K562 (cell line): Measurements from ENCODE around the gene METRNL. TPM values are rescaled to one million over a fixed set of nuclear protein-coding genes. Genes with fewer than 3 reads are reported as not detected.

Experiments
- FOXJ3 ChIP-seq: sonication (generic); formaldehyde crosslinking; IDR thresholded peaks from 2 replicates; pipeline ENCODE4 v1.4.0; 2020; ENCODE audit warnings: mild to moderate bottlenecking, missing genetic modification reagents
- GATA2 ChIP-seq: sonication (generic); formaldehyde crosslinking; IDR thresholded peaks from 2 replicates; pipeline ENCODE4 v1.4.0; 2020; ENCODE audit warnings: mild to moderate bottlenecking, missing genetic modification reagents
- GTF2F1 ChIP-seq: IDR thresholded peaks from 2 replicates; pipeline ENCODE4 v1.6.1; 2011; ENCODE audit warnings: low read depth, low read length, improper control_type of control experiment
- HDAC1 ChIP-seq, 2 experiments: fragments of 450-650 bp; IDR thresholded peaks; 2 replicates each; pipeline ENCODE4 v1.6.1; 2016 to 2017; ENCODE audit warnings: inconsistent platforms in 1 of 2, mild to moderate bottlenecking in 1 of 2, moderate library complexity in 1 of 2
- HSF4 ChIP-seq: fragments of 250-450 bp; sonication (Bioruptor Pico); IDR thresholded peaks from 2 replicates; pipeline ENCODE4 v2.1.2; 2022; ENCODE audit warnings: mild to moderate bottlenecking, moderate library complexity, borderline replicate concordance
- RBFOX2 ChIP-seq: fragments of 200-400 bp; formaldehyde crosslinking; IDR thresholded peaks from 2 replicates; pipeline ENCODE4 v1.6.1; 2017; ENCODE audit warnings: low read depth, mild to moderate bottlenecking, low read length, moderate library complexity
- RUNX1 ChIP-seq: sonication (generic); IDR thresholded peaks from 2 replicates; pipeline ENCODE4 v1.6.1; 2016; ENCODE audit warnings: antibody characterized with exemption, low read depth
- SAFB2 ChIP-seq: fragments of 200-400 bp; formaldehyde crosslinking; IDR thresholded peaks from 2 replicates; pipeline ENCODE4 v1.6.1; 2018; ENCODE audit warnings: borderline replicate concordance, low read length, low read depth, moderate library complexity; ENCODE audit not compliant: severe bottlenecking
- TAF15 ChIP-seq: fragments of 200-400 bp; formaldehyde crosslinking; IDR thresholded peaks from 2 replicates; pipeline ENCODE4 v1.6.1; 2017; ENCODE audit warnings: mild to moderate bottlenecking, low read depth, low read length, moderate library complexity
- ZNF165 ChIP-seq: fragments of 250-450 bp; sonication (Bioruptor Pico); IDR thresholded peaks from 2 replicates; pipeline ENCODE4 v1.4.0; 2020; ENCODE audit warnings: borderline replicate concordance
- ZNF175 ChIP-seq: fragments of 200-800 bp; sonication (Bioruptor generic); IDR thresholded peaks from 2 replicates; pipeline ENCODE4 v1.6.1; 2016; ENCODE audit warnings: low read depth, mild to moderate bottlenecking, missing genetic modification characterization, missing compliant biosample characterization
- polyA plus RNA-seq, 8 experiments: library from polyadenylated mRNA; depleted of rRNA in 4 of 8; stranded (reverse) in 5 of 8; unstranded in 3 of 8; fragments of >200 nt; fragmentation: Nextera tagmentation in 2 of 8; fragmentation: Illumina TruSeq in 1 of 8; extraction: Ambion mirVana in 2 of 8; extraction: Trizol in 1 of 8; gene quantifications; 2 replicates each; pipeline versions ENCODE4 v1.2.1 to v1.2.3, GENCODE V29; 2011 to 2014; ENCODE audit warnings: inconsistent platforms in 1 of 8, missing spikeins in 1 of 8
- total RNA-seq, 7 experiments: library from RNA; depleted of rRNA in 6 of 7; stranded (reverse); fragments of >200 nt in 6 of 7; fragmentation: Illumina TruSeq in 2 of 7; extraction: Trizol in 2 of 7; gene quantifications; 2 replicates each; pipeline versions ENCODE4 v1.2.1 to v1.2.3, GENCODE V29; 2011 to 2021; ENCODE audit warnings: low replicate concordance in 1 of 7
- TF ChIP-seq, protein P1 (sequence below): sonication (generic); formaldehyde crosslinking; IDR thresholded peaks from 2 replicates; pipeline ENCODE4 v1.8.1; 2022; ENCODE audit warnings: missing genetic modification reagents
- TF ChIP-seq, protein P2 (sequence below): fragments of 250-450 bp; sonication (Bioruptor Pico); IDR thresholded peaks from 2 replicates; pipeline ENCODE4 v1.8.0; 2021; ENCODE audit warnings: moderate library complexity, mild to moderate bottlenecking, inconsistent platforms
- TF ChIP-seq, protein P3 (sequence below): fragments of 450-650 bp; formaldehyde crosslinking; IDR thresholded peaks from 2 replicates; pipeline ENCODE4 v1.4.0; 2020; ENCODE audit warnings: mild to moderate bottlenecking, moderate library complexity

Gene METRNL
- total and polyA plus RNA-seq, 9 of the 15 experiments (the other 6 are each of a cell fraction or from before 2014, with no cell fraction given), result 0.17 to 31.8 (median 2.9) TPM

DNA sequence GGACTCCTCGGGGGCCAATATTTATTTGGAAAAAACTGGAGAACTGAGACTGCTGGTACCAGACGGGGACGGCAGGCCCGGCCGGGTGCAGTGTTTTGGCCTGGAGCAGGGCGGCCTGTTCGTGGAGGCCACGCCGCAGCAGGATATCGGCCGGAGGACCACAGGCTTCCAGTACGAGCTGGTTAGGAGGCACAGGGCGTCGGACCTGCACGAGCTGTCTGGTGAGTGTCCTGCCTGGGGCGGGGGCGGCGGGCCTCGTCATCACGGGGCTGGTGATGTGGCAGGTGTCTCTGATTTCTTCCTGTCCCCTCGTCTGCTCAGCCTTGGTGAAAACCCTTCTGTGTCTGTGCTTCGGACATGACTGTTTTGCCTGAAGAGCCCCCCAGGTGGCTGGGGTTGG lies 5.7 kb downstream of the METRNL start (continued):
- TF ChIP-seq SAFB2 (no peak), RBFOX2 (no peak), GTF2F1 (no peak), GATA2 (no peak), RUNX1 (no peak), HDAC1 (IDR thresholded peaks at IDR 0.05) (no peak), HSF4 (CRISPR knock-in tag) (no peak), FOXJ3 (CRISPR knock-in tag) (no peak), TAF15 (no peak), ZNF165 (CRISPR knock-in tag) (no peak), ZNF175 (CRISPR knock-in tag) (no peak)
- TF ChIP-seq, protein P1, sequence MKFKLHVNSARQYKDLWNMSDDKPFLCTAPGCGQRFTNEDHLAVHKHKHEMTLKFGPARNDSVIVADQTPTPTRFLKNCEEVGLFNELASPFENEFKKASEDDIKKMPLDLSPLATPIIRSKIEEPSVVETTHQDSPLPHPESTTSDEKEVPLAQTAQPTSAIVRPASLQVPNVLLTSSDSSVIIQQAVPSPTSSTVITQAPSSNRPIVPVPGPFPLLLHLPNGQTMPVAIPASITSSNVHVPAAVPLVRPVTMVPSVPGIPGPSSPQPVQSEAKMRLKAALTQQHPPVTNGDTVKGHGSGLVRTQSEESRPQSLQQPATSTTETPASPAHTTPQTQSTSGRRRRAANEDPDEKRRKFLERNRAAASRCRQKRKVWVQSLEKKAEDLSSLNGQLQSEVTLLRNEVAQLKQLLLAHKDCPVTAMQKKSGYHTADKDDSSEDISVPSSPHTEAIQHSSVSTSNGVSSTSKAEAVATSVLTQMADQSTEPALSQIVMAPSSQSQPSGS (CRISPR knock-in tag), result no peak
- TF ChIP-seq, protein P2, sequence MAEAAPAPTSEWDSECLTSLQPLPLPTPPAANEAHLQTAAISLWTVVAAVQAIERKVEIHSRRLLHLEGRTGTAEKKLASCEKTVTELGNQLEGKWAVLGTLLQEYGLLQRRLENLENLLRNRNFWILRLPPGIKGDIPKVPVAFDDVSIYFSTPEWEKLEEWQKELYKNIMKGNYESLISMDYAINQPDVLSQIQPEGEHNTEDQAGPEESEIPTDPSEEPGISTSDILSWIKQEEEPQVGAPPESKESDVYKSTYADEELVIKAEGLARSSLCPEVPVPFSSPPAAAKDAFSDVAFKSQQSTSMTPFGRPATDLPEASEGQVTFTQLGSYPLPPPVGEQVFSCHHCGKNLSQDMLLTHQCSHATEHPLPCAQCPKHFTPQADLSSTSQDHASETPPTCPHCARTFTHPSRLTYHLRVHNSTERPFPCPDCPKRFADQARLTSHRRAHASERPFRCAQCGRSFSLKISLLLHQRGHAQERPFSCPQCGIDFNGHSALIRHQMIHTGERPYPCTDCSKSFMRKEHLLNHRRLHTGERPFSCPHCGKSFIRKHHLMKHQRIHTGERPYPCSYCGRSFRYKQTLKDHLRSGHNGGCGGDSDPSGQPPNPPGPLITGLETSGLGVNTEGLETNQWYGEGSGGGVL (CRISPR knock-in tag), result no peak
- TF ChIP-seq, protein P3, sequence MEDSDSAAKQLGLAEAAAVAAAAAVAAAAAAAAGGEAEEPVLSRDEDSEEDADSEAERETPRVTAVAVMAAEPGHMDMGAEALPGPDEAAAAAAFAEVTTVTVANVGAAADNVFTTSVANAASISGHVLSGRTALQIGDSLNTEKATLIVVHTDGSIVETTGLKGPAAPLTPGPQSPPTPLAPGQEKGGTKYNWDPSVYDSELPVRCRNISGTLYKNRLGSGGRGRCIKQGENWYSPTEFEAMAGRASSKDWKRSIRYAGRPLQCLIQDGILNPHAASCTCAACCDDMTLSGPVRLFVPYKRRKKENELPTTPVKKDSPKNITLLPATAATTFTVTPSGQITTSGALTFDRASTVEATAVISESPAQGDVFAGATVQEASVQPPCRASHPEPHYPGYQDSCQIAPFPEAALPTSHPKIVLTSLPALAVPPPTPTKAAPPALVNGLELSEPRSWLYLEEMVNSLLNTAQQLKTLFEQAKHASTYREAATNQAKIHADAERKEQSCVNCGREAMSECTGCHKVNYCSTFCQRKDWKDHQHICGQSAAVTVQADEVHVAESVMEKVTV (CRISPR knock-in tag), result no peak
